ENCODE results near the gene SLC9A9. TPM values are rescaled to one million over a fixed set of nuclear protein-coding genes. Genes with fewer than 3 reads are reported as not detected.

SLC9A9 gene
- polyA plus RNA-seq, 1 donor from 2014 or later: 0.54 TPM

GRCh38 chr3:143825513-143825912, 22.8 kb downstream of the SLC9A9 start:
- H3K27ac ChIP-seq (ENCODE audit: low read length): no peak overlapping the region
- no peak overlapping the region for H3K4me3 ChIP-seq (ENCODE audit: low read length)
- H3K9ac ChIP-seq (ENCODE audit: low read length): no peak overlapping the region

GRCh38 chr3:143824735-143825385, 23.4 kb downstream of the SLC9A9 start:
- H4K20me1 ChIP-seq (ENCODE audit: insufficient read depth): no peaks in the 10 kb centered on the region
- no peak overlapping the region for H3K9ac ChIP-seq (ENCODE audit: low read length)
- H3K27ac ChIP-seq (ENCODE audit: low read length): no peak overlapping the region
- H3K27me3 ChIP-seq (ENCODE audit: insufficient read depth, low read depth, low read length): no peaks in the 10 kb centered on the region
- no peaks in the 10 kb centered on the region for H3K9me2 ChIP-seq (ENCODE audit: insufficient read depth, low read length)
- no peak overlapping the region for H3K4me2 ChIP-seq (ENCODE audit: low read length)
- no peaks in the 10 kb centered on the region for H3K9me3 ChIP-seq (ENCODE audit: low read length)
- H3F3A ChIP-seq (ENCODE audit: insufficient read depth, low read length, poor library complexity, severe bottlenecking): no peaks in the 10 kb centered on the region
- no peaks in the 10 kb centered on the region for H3K79me2 ChIP-seq (replicated peaks; ENCODE audit: insufficient read depth, low read length)
- no peaks in the 10 kb centered on the region for H3K36me3 ChIP-seq (ENCODE audit: insufficient read depth, low read length)
- no peak overlapping the region for H2AFZ ChIP-seq (ENCODE audit: low read depth, low read length)
- no peak overlapping the region for H3K4me3 ChIP-seq (ENCODE audit: low read length)
- no peak for TF ChIP-seq EP300 (conservative IDR thresholded peaks at IDR 0.05; ENCODE audit: poor library complexity, severe bottlenecking)
- TF ChIP-seq RAD21 (conservative IDR thresholded peaks at IDR 0.05): no peak
- no peak for TF ChIP-seq TAF1 (IDR thresholded peaks at IDR 0.05; ENCODE audit: low read depth)
- no peak for TF ChIP-seq POLR2AphosphoS5 (IDR thresholded peaks at IDR 0.05)
- no peak for TF ChIP-seq CTCF (IDR thresholded peaks at IDR 0.05; ENCODE audit: poor library complexity, severe bottlenecking)
- TF ChIP-seq EZH2 (IDR thresholded peaks at IDR 0.05; ENCODE audit: borderline replicate concordance, insufficient read depth, low read length, poor library complexity, severe bottlenecking): no peak

More at GRCh38 chr3:143825513-143825912, 22.8 kb downstream of the SLC9A9 start:
- Histone ChIP-seq H3F3A (ENCODE audit: insufficient read depth, low read length, poor library complexity, severe bottlenecking) (no peaks in the 10 kb centered on the region), H3K27me3 (ENCODE audit: insufficient read depth, low read depth, low read length) (no peaks in the 10 kb centered on the region), H2AFZ (ENCODE audit: low read depth, low read length) (no peak overlapping the region), H3K4me2 (ENCODE audit: low read length) (no peak overlapping the region), H3K9me2 (ENCODE audit: insufficient read depth, low read length) (no peaks in the 10 kb centered on the region), H3K36me3 (ENCODE audit: insufficient read depth, low read length) (no peaks in the 10 kb centered on the region), H4K20me1 (ENCODE audit: insufficient read depth) (no peaks in the 10 kb centered on the region), H3K9me3 (ENCODE audit: low read length) (no peaks in the 10 kb centered on the region), H3K79me2 (replicated peaks; ENCODE audit: insufficient read depth, low read length) (no peaks in the 10 kb centered on the region)
- TF ChIP-seq EZH2 (IDR thresholded peaks at IDR 0.05; ENCODE audit: borderline replicate concordance, insufficient read depth, low read length, poor library complexity, severe bottlenecking): no peak
- TF ChIP-seq CTCF (IDR thresholded peaks at IDR 0.05; ENCODE audit: poor library complexity, severe bottlenecking): no peak
- no peak for TF ChIP-seq TAF1 (IDR thresholded peaks at IDR 0.05; ENCODE audit: low read depth)
- no peak for TF ChIP-seq POLR2AphosphoS5 (IDR thresholded peaks at IDR 0.05)
- no peak for TF ChIP-seq REST (IDR thresholded peaks at IDR 0.05; ENCODE audit: borderline replicate concordance)
- no peak for TF ChIP-seq RAD21 (conservative IDR thresholded peaks at IDR 0.05)
- no peak for TF ChIP-seq MXI1 (conservative IDR thresholded peaks at IDR 0.05; ENCODE audit: poor library complexity, severe bottlenecking)
- TF ChIP-seq EP300 (conservative IDR thresholded peaks at IDR 0.05; ENCODE audit: poor library complexity, severe bottlenecking): no peak
- no peak for TF ChIP-seq SMC3 (conservative IDR thresholded peaks at IDR 0.05; ENCODE audit: poor library complexity)
